Measurements from ENCODE around the gene METTL23. TPM values are rescaled to one million over a fixed set of nuclear protein-coding genes. Genes with fewer than 3 reads are reported as not detected.

The METTL23 gene
- total RNA-seq, 1 donor from 2014 or later = 34.7 TPM

GRCh38 chr17:76751416-76751993 lies 24.9 kb downstream of the METTL23 start:
- DNase-seq (ENCODE audit: low read depth) = no peak
- no peak overlapping the region for H3K4me3 ChIP-seq (ENCODE audit: low read depth, low read length)
- TF ChIP-seq, protein P1, sequence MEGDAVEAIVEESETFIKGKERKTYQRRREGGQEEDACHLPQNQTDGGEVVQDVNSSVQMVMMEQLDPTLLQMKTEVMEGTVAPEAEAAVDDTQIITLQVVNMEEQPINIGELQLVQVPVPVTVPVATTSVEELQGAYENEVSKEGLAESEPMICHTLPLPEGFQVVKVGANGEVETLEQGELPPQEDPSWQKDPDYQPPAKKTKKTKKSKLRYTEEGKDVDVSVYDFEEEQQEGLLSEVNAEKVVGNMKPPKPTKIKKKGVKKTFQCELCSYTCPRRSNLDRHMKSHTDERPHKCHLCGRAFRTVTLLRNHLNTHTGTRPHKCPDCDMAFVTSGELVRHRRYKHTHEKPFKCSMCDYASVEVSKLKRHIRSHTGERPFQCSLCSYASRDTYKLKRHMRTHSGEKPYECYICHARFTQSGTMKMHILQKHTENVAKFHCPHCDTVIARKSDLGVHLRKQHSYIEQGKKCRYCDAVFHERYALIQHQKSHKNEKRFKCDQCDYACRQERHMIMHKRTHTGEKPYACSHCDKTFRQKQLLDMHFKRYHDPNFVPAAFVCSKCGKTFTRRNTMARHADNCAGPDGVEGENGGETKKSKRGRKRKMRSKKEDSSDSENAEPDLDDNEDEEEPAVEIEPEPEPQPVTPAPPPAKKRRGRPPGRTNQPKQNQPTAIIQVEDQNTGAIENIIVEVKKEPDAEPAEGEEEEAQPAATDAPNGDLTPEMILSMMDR (conservative IDR thresholded peaks at IDR 0.05; ENCODE audit: low read depth, low read length) = no peak

DNA sequence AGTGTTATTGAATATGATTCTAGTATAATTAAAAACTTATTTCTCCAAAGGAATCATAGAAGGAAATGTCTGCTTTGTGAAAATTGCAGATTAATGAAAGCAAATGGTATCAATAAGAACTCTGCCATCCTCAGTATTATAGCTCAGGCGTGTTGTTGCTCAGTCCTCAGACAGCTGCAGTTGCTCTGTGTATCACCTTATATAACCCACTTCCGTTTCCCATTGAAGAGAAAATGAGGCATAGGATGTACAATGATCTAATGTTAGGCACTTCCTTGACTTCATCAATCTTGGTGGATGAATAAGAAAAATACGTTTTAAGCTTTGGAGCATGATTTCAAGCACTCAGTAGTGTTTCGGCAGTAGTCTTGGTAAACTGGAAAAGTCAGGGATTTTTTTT lies 25.4 kb downstream of the METTL23 start:
- H3K4me3 ChIP-seq (ENCODE audit: low read depth, low read length) = no peak overlapping the region
- TF ChIP-seq, protein P1 (conservative IDR thresholded peaks at IDR 0.05; ENCODE audit: low read depth, low read length) = no peak
- no peak for DNase-seq (ENCODE audit: low read depth)

GRCh38 chr17:76753061-76753961 lies 26.7 kb downstream of the METTL23 start:
- H3K4me3 ChIP-seq (ENCODE audit: low read depth, low read length) = no peak overlapping the region
- TF ChIP-seq, protein P1 (conservative IDR thresholded peaks at IDR 0.05; ENCODE audit: low read depth, low read length) = no peak
- DNase-seq (ENCODE audit: low read depth) = no peak

DNA sequence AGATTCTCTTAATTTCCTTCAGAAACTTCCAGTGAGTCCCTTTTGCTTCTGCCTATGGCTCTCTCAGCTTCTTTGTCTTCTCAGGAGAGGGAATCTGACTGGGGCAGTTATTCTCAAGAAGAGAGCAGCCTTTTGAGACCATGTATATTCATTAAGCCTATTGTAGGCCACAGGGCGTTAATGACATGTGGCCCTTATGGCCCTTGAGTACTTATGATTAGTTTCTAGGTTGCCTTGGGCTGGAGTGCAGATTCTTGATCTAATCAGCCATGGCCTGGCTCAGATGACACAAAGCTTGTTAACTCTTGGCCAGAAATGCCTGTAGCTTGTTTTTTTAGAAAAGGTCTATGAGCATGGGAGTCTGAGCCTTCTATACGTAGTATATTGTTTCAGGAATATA lies 28.6 kb downstream of the METTL23 start:
- no peak overlapping the region for H3K4me3 ChIP-seq (ENCODE audit: low read depth, low read length)
- no peak for DNase-seq (ENCODE audit: low read depth)
- TF ChIP-seq, protein P1 (conservative IDR thresholded peaks at IDR 0.05; ENCODE audit: low read depth, low read length) = no peak

DNA sequence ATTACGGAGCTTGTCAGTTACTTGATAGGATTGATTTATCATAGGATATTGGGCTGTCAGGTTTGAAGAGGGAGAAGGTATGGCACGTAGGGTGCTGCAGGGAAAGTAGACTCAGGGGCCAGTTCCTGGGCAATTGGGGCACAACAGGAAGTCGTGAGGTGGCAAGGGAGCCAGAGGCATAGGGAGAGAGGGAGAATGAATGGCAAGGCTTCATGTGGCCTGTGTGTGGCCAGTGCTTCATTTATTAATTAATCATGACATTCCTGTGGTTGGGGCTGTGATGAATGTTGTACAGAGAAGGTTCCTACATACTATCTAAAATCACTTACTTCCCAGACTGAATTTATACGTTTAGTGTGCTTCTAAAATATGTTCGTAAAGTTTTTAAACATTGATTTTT lies 30.6 kb downstream of the METTL23 start:
- H3K4me3 ChIP-seq (ENCODE audit: low read depth, low read length) = no peak overlapping the region
- TF ChIP-seq, protein P1 (conservative IDR thresholded peaks at IDR 0.05; ENCODE audit: low read depth, low read length) = no peak
- no peak for DNase-seq (ENCODE audit: low read depth)

- no peak overlapping the region for H3K4me3 ChIP-seq (ENCODE audit: low read depth, low read length)
- TF ChIP-seq, protein P1 (conservative IDR thresholded peaks at IDR 0.05; ENCODE audit: low read depth, low read length) = no peak
- DNase-seq (ENCODE audit: low read depth) = no peak
These were observed 31.9 kb downstream of the METTL23 start for GRCh38 chr17:76758570-76758969.

Measured in epithelial cell of proximal tubule (primary cell).